HG03175 (cell line): Measurements from ENCODE around the gene UCP2.
A peak's percentile ranks its signal among the peaks of the same experiment; 100 is the strongest.

Experiments used
- ATAC-seq: cut with Tn5 transposase; IDR thresholded peaks from one replicate; pipeline ENCODE4 v1.9.1; 2021; ENCODE audit warnings: mild to moderate bottlenecking, moderate library complexity; ENCODE audit not compliant: unreplicated experiment

UCP2 gene

GRCh38 chr11:73972620-73973449 is 9.8 kb downstream of the UCP2 start:
- ATAC-seq = no peak

GRCh38 chr11:73972187-73972586 is 10.5 kb downstream of the UCP2 start:
- no peak for ATAC-seq

- ATAC-seq = no peak
Observed at GRCh38 chr11:73971175-73971719, 11.4 kb downstream of the UCP2 start.

GRCh38 chr11:73969991-73970800 is 12.4 kb downstream of the UCP2 start:
- ATAC-seq = no peak

- ATAC-seq = no peak
Observed at GRCh38 chr11:73969091-73969490, 13.6 kb downstream of the UCP2 start.

GRCh38 chr11:73968356-73968966 is 14.2 kb downstream of the UCP2 start:
- no peak for ATAC-seq

- no peak for ATAC-seq
Observed at GRCh38 chr11:73965764-73966121, 16.9 kb downstream of the UCP2 start.

GRCh38 chr11:73965076-73965763 is 17.4 kb downstream of the UCP2 start:
- no peak for ATAC-seq

GRCh38 chr11:73963861-73964260 is 18.8 kb downstream of the UCP2 start:
- no peak for ATAC-seq

- ATAC-seq = no peak
Observed at GRCh38 chr11:73962101-73962705, 20.4 kb downstream of the UCP2 start.

- ATAC-seq = no peak
Observed at GRCh38 chr11:73961321-73961720, 21.3 kb downstream of the UCP2 start.

GRCh38 chr11:73958521-73959141 is 24.0 kb downstream of the UCP2 start:
- ATAC-seq = no peak

GRCh38 chr11:73957654-73958361 is 24.8 kb downstream of the UCP2 start:
- no peak for ATAC-seq

- no peak for ATAC-seq
Observed at GRCh38 chr11:73956876-73957653, 25.6 kb downstream of the UCP2 start.

GRCh38 chr11:73951797-73952196 is 30.8 kb downstream of the UCP2 start:
- no peak for ATAC-seq

GRCh38 chr11:73950869-73951710 is 31.6 kb downstream of the UCP2 start, which contains the start of gene DNAJB13:
TSS of gene DNAJB13 (plus strand) at chr11:73951026. CDS start at chr11:73951070, 44 bp downstream.
- peak; percentile 96 for ATAC-seq

GRCh38 chr11:73949912-73950311 is 32.7 kb downstream of the UCP2 start:
- ATAC-seq = no peak

- ATAC-seq = no peak
Observed at GRCh38 chr11:73949246-73949645, 33.4 kb downstream of the UCP2 start.
